ENCODE results near the gene SAT2. TPM values are rescaled to one million over a fixed set of nuclear protein-coding genes. Genes with fewer than 3 reads are reported as not detected.

SAT2 gene
- total RNA-seq, 1 donor, result 23.3 TPM

GRCh38 chr17:7592422-7593021, 35.1 kb downstream of the SAT2 start:
- DNase-seq (ENCODE audit: low read depth), result no peak
- no peak for TF ChIP-seq CTCF (IDR thresholded peaks at IDR 0.05; ENCODE audit: insufficient read depth, low read depth, low read length)
- H3K4me3 ChIP-seq (ENCODE audit: low read depth, low read length), result no peak overlapping the region

GRCh38 chr17:7591596-7591995, 36.0 kb downstream of the SAT2 start:
- no peak for DNase-seq (ENCODE audit: low read depth)
- TF ChIP-seq CTCF (IDR thresholded peaks at IDR 0.05; ENCODE audit: insufficient read depth, low read depth, low read length), result no peak
- H3K4me3 ChIP-seq (ENCODE audit: low read depth, low read length), result no peak overlapping the region

GRCh38 chr17:7590743-7591142, 36.9 kb downstream of the SAT2 start:
- no peak overlapping the region for H3K4me3 ChIP-seq (ENCODE audit: low read depth, low read length)
- peak; percentile 34 for DNase-seq (ENCODE audit: low read depth)
- TF ChIP-seq CTCF (IDR thresholded peaks at IDR 0.05; ENCODE audit: insufficient read depth, low read depth, low read length), result no peak

GRCh38 chr17:7589891-7590691, 37.5 kb downstream of the SAT2 start, which contains the start of gene SOX15:
Gene SOX15 (minus strand): TSS chr17:7590094. CDS start chr17:7589676, 418 bp downstream.
- DNase-seq (ENCODE audit: low read depth), result no peak
- TF ChIP-seq CTCF (IDR thresholded peaks at IDR 0.05; ENCODE audit: insufficient read depth, low read depth, low read length), result no peak
- peak within 1 kb of the TSS; percentile 9 for H3K4me3 ChIP-seq (ENCODE audit: low read depth, low read length)

GRCh38 chr17:7589204-7589868, 38.3 kb downstream of the SAT2 start:
- peak; percentile 84 for TF ChIP-seq CTCF (IDR thresholded peaks at IDR 0.05; ENCODE audit: insufficient read depth, low read depth, low read length)
- DNase-seq (ENCODE audit: low read depth), result peak; percentile 83
- peak overlapping the region; percentile 9 for H3K4me3 ChIP-seq (ENCODE audit: low read depth, low read length)

- no peak for DNase-seq (ENCODE audit: low read depth)
- peak overlapping the region; percentile 9 for H3K4me3 ChIP-seq (ENCODE audit: low read depth, low read length)
- no peak for TF ChIP-seq CTCF (IDR thresholded peaks at IDR 0.05; ENCODE audit: insufficient read depth, low read depth, low read length)
These were observed 38.9 kb downstream of the SAT2 start for GRCh38 chr17:7588553-7589203.
